HCT116 (cell line): Measurements from ENCODE around the gene RBM47. TPM values are rescaled to one million over a fixed set of nuclear protein-coding genes. Genes with fewer than 3 reads are reported as not detected.
A peak's percentile ranks its signal among the peaks of the same experiment; 100 is the strongest.

ENCODE experiments used
- ATAC-seq: fragments of 200-7000 bp; cut with Tn5 transposase; 2 replicates; pipeline ENCODE4 v1.9.1; 2020; ENCODE audit warnings: mild to moderate bottlenecking, moderate library complexity
- BruUV-seq: library from RNA; stranded (reverse); fragments of 400-500 nt; replicated peaks from 2 replicates; lab custom pipeline; 2021; lab: Mats Ljungman, UMichigan
- CTCF ChIA-PET: fragments of 300-600 bp; sonication (Branson Sonifier 250); formaldehyde crosslinking; loops from one replicate; lab custom pipeline; 2021; ENCODE audit warnings: antibody characterized with exemption; lab: Charles Lee
- POLR2A ChIA-PET: fragments of 300-600, 350-600 bp; sonication (Branson Sonifier 250); formaldehyde crosslinking; loops from one replicate; lab custom pipeline; 2021; ENCODE audit warnings: antibody characterized with exemption; lab: Charles Lee
- RAD21 ChIA-PET, 2 experiments: fragments of 300-600 bp; sonication (Branson Sonifier 250); formaldehyde crosslinking; loops; one replicate each; lab custom pipeline; 2023; ENCODE audit warnings: low total read pairs in 2 of 2; ENCODE audit not compliant: uncharacterized antibody in 2 of 2, unreplicated experiment in 2 of 2, low non-redundant PET in 1 of 2; lab: Charles Lee
- DNase-seq: peaks from one replicate; pipeline ENCODE4 v3.0.0-alpha.2; 2010; ENCODE audit warnings: low read depth, low spot score
- H2AFZ ChIP-seq: fragments of 200-600 bp; shearing (Covaris generic), sonication (generic); 2 replicates; pipeline ENCODE4 v1.6.1; 2017; ENCODE audit warnings: low read depth, mixed run types, mixed read lengths, antibody characterized with exemption, low read length; ENCODE audit not compliant: poor library complexity, severe bottlenecking
- H3K27ac ChIP-seq: 2 replicates; pipeline ENCODE4 v1.5.1; 2012; ENCODE audit warnings: low read depth, low read length
- H3K27me3 ChIP-seq: fragments of 200-600 bp; sonication (generic); 2 replicates; pipeline ENCODE4 v1.6.1; 2016; ENCODE audit warnings: mixed run types, low read length, mixed read lengths; ENCODE audit not compliant: insufficient read depth
- H3K36me3 ChIP-seq, 2 experiments: fragments of 200-500 bp in 1 of 2; fragments of 200-600 bp in 1 of 2; sonication (Bioruptor generic) in 1 of 2; sonication (generic) in 1 of 2; 2 replicates each; pipeline versions ENCODE4 v1.5.1 to v1.6.1; 2014 to 2016; ENCODE audit warnings: low read length in 2 of 2, inconsistent platforms in 1 of 2, mixed read lengths in 1 of 2, mixed run types in 1 of 2; ENCODE audit not compliant: insufficient read depth in 2 of 2, control insufficient read depth in 1 of 2
- H3K4me1 ChIP-seq, 2 experiments: fragments of 200-600 bp in 1 of 2; sonication (generic) in 1 of 2; 2 replicates each; pipeline versions ENCODE4 v1.5.1 to v1.6.1; 2012 to 2017; ENCODE audit warnings: low read length in 2 of 2, inconsistent platforms in 1 of 2, mild to moderate bottlenecking in 1 of 2, mixed read lengths in 1 of 2, mixed run types in 1 of 2, moderate library complexity in 1 of 2; ENCODE audit not compliant: insufficient read depth in 2 of 2, control insufficient read depth in 1 of 2
- H3K4me2 ChIP-seq: fragments of 200-600 bp; sonication (generic); 2 replicates; pipeline ENCODE4 v1.6.1; 2017; ENCODE audit warnings: mixed run types, low read length, mixed read lengths
- H3K4me3 ChIP-seq, 2 experiments: fragments of 200-600 bp in 1 of 2; sonication (generic) in 1 of 2; replicated peaks in 1 of 2; 2 replicates each; pipeline ENCODE4 v1.5.1; 2011 to 2016; ENCODE audit warnings: low read length in 2 of 2, control low read depth in 1 of 2, low read depth in 1 of 2, mild to moderate bottlenecking in 1 of 2, mixed read lengths in 1 of 2, mixed run types in 1 of 2
- H3K79me2 ChIP-seq: fragments of 200-600 bp; sonication (generic); 2 replicates; pipeline ENCODE4 v1.6.1; 2017; ENCODE audit warnings: mild to moderate bottlenecking, mixed run types, low read length, moderate library complexity, mixed read lengths; ENCODE audit not compliant: insufficient read depth
- H3K9ac ChIP-seq: fragments of 200-600 bp; sonication (generic); 2 replicates; pipeline ENCODE4 v1.6.1; 2016; ENCODE audit warnings: low read length, mixed read lengths
- H3K9me2 ChIP-seq: fragments of 200-600 bp; sonication (generic), shearing (Covaris generic); 2 replicates; pipeline ENCODE4 v1.6.1; 2017; ENCODE audit warnings: mixed run types, mild to moderate bottlenecking, moderate library complexity; ENCODE audit not compliant: insufficient read depth
- H3K9me3 ChIP-seq, 2 experiments: fragments of 200-500 bp in 1 of 2; fragments of 200-600 bp in 1 of 2; sonication (Bioruptor generic) in 1 of 2; sonication (generic) in 1 of 2; 2 replicates each; pipeline ENCODE4 v1.6.1; 2014 to 2017; ENCODE audit warnings: low read length in 2 of 2, mixed read lengths in 2 of 2, inconsistent platforms in 1 of 2, low read depth in 1 of 2, mild to moderate bottlenecking in 1 of 2, mixed run types in 1 of 2, moderate library complexity in 1 of 2; ENCODE audit not compliant: control insufficient read depth in 1 of 2, insufficient read depth in 1 of 2
- H4K20me1 ChIP-seq: fragments of 200-600 bp; sonication (generic), shearing (Covaris generic); 2 replicates; pipeline ENCODE4 v1.6.1; 2017; ENCODE audit warnings: mixed run types, mild to moderate bottlenecking, moderate library complexity; ENCODE audit not compliant: insufficient read depth
- CEBPB ChIP-seq: IDR thresholded peaks from 2 replicates; pipeline ENCODE4 v1.6.1; 2012; ENCODE audit warnings: low read depth
- EZH2phosphoT487 ChIP-seq: fragments of 200-600 bp; IDR thresholded peaks from 2 replicates; pipeline ENCODE4 v1.6.1; 2018; ENCODE audit warnings: antibody characterized with exemption, borderline replicate concordance
- POLR2A ChIP-seq: IDR thresholded peaks from 2 replicates; pipeline ENCODE4 v1.7.0; 2011; ENCODE audit warnings: borderline replicate concordance; ENCODE audit not compliant: insufficient read depth, insufficient read length; ENCODE audit errors: extremely low read depth
- intact Hi-C: fragments of 100-400 bp; cut with micrococcal nuclease; formaldehyde crosslinking; loops from 2 replicates; pipeline ENCODE4 v1.10.0; 2022
- total RNA-seq: library from RNA; stranded (reverse); gene quantifications from one replicate; pipeline ENCODE4 v1.2.1, GENCODE V29; 2021; ENCODE audit not compliant: unreplicated experiment
- TF ChIP-seq, protein P1 (sequence below), 3 experiments: fragments of 200-600 bp in 1 of 3; sonication (generic) in 1 of 3; IDR thresholded peaks in 2 of 3; conservative IDR thresholded peaks in 1 of 3; 2 replicates each; pipeline ENCODE4 v1.5.1; 2012 to 2017; ENCODE audit warnings: low read depth in 2 of 3, low read length in 2 of 3, antibody characterized with exemption in 1 of 3, borderline replicate concordance in 1 of 3, control low read depth in 1 of 3, mild to moderate bottlenecking in 1 of 3, mixed read lengths in 1 of 3, mixed run types in 1 of 3, moderate library complexity in 1 of 3; ENCODE audit not compliant: insufficient read depth in 1 of 3

Gene RBM47
- total RNA-seq, 1 experiment from 2014 or later, result 22.2 TPM

- POLR2A ChIA-PET, result no interaction called here
- CTCF ChIA-PET, result no interaction called here
- H3K4me1 ChIP-seq, result peaks cover 5 to 10% of the 10 kb centered on the region in 2 experiments; a peak in 2 of 4 replicates
- H2AFZ ChIP-seq, result no peak overlapping the region
- TF ChIP-seq POLR2A (no peak), CEBPB (0 out of 2 replicates have a peak, but pooled peaks have one; percentile 36)
- ATAC-seq (no peak), DNase-seq (no peak)
- H3K27ac ChIP-seq, result no peak overlapping the region
- H3K9ac ChIP-seq, result no peak overlapping the region
- no peaks in the 10 kb centered on the region for H3K79me2 ChIP-seq
- H3K9me3 ChIP-seq, result no peaks in the 10 kb centered on the region
- H3K36me3 ChIP-seq, result no peaks in the 10 kb centered on the region
- no TSS peak for BruUV-seq
- no peak overlapping the region for H3K4me3 ChIP-seq
- intact Hi-C loops, result no loop called here
- no peaks in the 10 kb centered on the region for H3K27me3 ChIP-seq
- RAD21 ChIA-PET, result no interaction called here
- H3K9me2 ChIP-seq, result no peaks in the 10 kb centered on the region
- no peak overlapping the region for H3K4me2 ChIP-seq
- no peaks in the 10 kb centered on the region for H4K20me1 ChIP-seq
These were observed 22.4 kb downstream of the RBM47 start for GRCh38 chr4:40607221-40607620.

- ATAC-seq, result no peak
- CTCF ChIA-PET, result no interaction called here
These were observed 23.4 kb downstream of the RBM47 start for GRCh38 chr4:40606239-40606767.

More at GRCh38 chr4:40606239-40606767, 23.4 kb downstream of the RBM47 start:
- Histone ChIP-seq H3K9ac (no peak overlapping the region), H3K4me1 (peaks cover 5 to 10% of the 10 kb centered on the region in 2 experiments; a peak in 2 of 4 replicates), H3K27ac (no peak overlapping the region), H3K4me2 (no peak overlapping the region), H2AFZ (no peak overlapping the region), H3K79me2 (no peaks in the 10 kb centered on the region), H3K9me2 (no peaks in the 10 kb centered on the region), H3K27me3 (no peaks in the 10 kb centered on the region), H3K4me3 (no peak overlapping the region), H3K9me3 (no peaks in the 10 kb centered on the region), H4K20me1 (no peaks in the 10 kb centered on the region), H3K36me3 (no peaks in the 10 kb centered on the region)
- TF ChIP-seq, protein P1, sequence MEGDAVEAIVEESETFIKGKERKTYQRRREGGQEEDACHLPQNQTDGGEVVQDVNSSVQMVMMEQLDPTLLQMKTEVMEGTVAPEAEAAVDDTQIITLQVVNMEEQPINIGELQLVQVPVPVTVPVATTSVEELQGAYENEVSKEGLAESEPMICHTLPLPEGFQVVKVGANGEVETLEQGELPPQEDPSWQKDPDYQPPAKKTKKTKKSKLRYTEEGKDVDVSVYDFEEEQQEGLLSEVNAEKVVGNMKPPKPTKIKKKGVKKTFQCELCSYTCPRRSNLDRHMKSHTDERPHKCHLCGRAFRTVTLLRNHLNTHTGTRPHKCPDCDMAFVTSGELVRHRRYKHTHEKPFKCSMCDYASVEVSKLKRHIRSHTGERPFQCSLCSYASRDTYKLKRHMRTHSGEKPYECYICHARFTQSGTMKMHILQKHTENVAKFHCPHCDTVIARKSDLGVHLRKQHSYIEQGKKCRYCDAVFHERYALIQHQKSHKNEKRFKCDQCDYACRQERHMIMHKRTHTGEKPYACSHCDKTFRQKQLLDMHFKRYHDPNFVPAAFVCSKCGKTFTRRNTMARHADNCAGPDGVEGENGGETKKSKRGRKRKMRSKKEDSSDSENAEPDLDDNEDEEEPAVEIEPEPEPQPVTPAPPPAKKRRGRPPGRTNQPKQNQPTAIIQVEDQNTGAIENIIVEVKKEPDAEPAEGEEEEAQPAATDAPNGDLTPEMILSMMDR (IDR thresholded peaks at IDR 0.05 in 2 of 3, conservative IDR thresholded peaks at IDR 0.05 in 1 of 3; ENCODE audit: borderline replicate concordance in 1 of 3, insufficient read depth in 1 of 3, low read depth in 2 of 3, low read length in 2 of 3), result 0 out of 6 replicates have a peak, but pooled peaks of 1 of the 3 experiments have one; percentile 10
- TF ChIP-seq EZH2phosphoT487, result no peak
- BruUV-seq, result no TSS peak
- no peak for DNase-seq
- intact Hi-C loops, result no loop called here
- POLR2A ChIA-PET, result no interaction called here
- RAD21 ChIA-PET, result no interaction called here
